ENCODE measurements around the gene NLRP2B.

DNA sequence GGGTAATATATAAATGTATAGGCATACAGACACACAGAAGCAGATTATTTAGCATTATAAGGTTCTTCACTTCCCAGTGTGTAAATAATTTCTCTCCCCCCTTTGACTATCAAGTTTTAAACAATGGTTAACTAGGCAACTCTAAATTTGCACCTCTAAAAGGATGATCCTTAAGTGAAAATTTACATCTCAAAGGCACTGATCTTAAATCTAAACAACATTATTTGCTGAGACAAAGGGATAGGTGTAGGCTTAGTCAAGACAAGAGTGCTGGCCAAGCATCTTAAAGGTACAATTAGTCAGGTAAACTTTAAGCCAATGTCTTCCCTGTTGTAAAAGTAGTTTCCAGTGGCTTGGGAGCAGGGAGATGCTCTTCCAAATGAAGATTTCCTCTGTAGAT is 33.0 kb downstream of the NLRP2B start:
- no peak for TF ChIP-seq CTCF (IDR thresholded peaks at IDR 0.05; ENCODE audit: low read length)
- TF ChIP-seq EZH2 (optimal IDR thresholded peaks at IDR 0.05; ENCODE audit: low read depth, low read length): no peak

All from MM.1S (cell line).